OCI-LY1 (cell line): ENCODE results near the gene RPLP2.

ENCODE experiments used
- H2AFZ ChIP-seq: fragments of 200-600 bp; sonication (generic), shearing (Covaris generic); 2 replicates; pipeline ENCODE4 v1.6.0; 2014; ENCODE audit warnings: antibody characterized with exemption, mild to moderate bottlenecking, low read length
- H3F3A ChIP-seq: fragments of 200-600 bp; sonication (generic), shearing (Covaris generic); 2 replicates; pipeline ENCODE4 v1.6.0; 2014; ENCODE audit warnings: mild to moderate bottlenecking, antibody characterized with exemption, low read length, moderate library complexity; ENCODE audit not compliant: insufficient read depth
- H3K27ac ChIP-seq: fragments of 200-600 bp; sonication (generic); 2 replicates; pipeline ENCODE4 v1.5.1; 2014; ENCODE audit warnings: low read length, mixed run types, mild to moderate bottlenecking, low read depth; ENCODE audit not compliant: poor library complexity, severe bottlenecking
- H3K27me3 ChIP-seq: fragments of 200-600 bp; sonication (generic); 2 replicates; pipeline ENCODE4 v1.6.0; 2014; ENCODE audit warnings: antibody characterized with exemption, mild to moderate bottlenecking, low read length, moderate library complexity; ENCODE audit not compliant: insufficient read depth
- H3K36me3 ChIP-seq: fragments of 200-600 bp; sonication (generic); 2 replicates; pipeline ENCODE4 v1.6.1; 2014; ENCODE audit warnings: mild to moderate bottlenecking, antibody characterized with exemption, low read length, moderate library complexity, mixed read lengths; ENCODE audit not compliant: insufficient read depth
- H3K4me1 ChIP-seq: fragments of 200-600 bp; sonication (generic); 2 replicates; pipeline ENCODE4 v1.5.1; 2014; ENCODE audit warnings: mild to moderate bottlenecking, low read length, moderate library complexity; ENCODE audit not compliant: insufficient read depth, severe bottlenecking
- H3K4me2 ChIP-seq: fragments of 200-600 bp; sonication (generic), shearing (Covaris generic); 2 replicates; pipeline ENCODE4 v1.6.1; 2014; ENCODE audit warnings: low read length
- H3K4me3 ChIP-seq: fragments of 200-600 bp; sonication (generic); 2 replicates; pipeline ENCODE4 v1.5.1; 2014; ENCODE audit warnings: low read length, low read depth, mild to moderate bottlenecking, mixed read lengths; ENCODE audit not compliant: poor library complexity, severe bottlenecking
- H3K79me2 ChIP-seq: fragments of 200-600 bp; shearing (Covaris generic); 2 replicates; pipeline ENCODE4 v1.6.1; 2016; ENCODE audit warnings: mixed run types, low read length, mixed read lengths; ENCODE audit not compliant: insufficient read depth
- H3K9ac ChIP-seq: fragments of 200-600 bp; sonication (generic), shearing (Covaris generic); 2 replicates; pipeline ENCODE4 v1.6.1; 2014; ENCODE audit warnings: mild to moderate bottlenecking, low read length, mixed read lengths
- H3K9me2 ChIP-seq: fragments of 200-600 bp; sonication (generic), shearing (Covaris generic); 2 replicates; pipeline ENCODE4 v1.6.1; 2014; ENCODE audit warnings: low read depth, mild to moderate bottlenecking, low read length, mixed read lengths
- H3K9me3 ChIP-seq: fragments of 200-600 bp; shearing (Covaris generic); 2 replicates; pipeline ENCODE4 v1.6.1; 2014; ENCODE audit warnings: low read length, mixed read lengths
- H4K20me1 ChIP-seq: fragments of 200-600 bp; sonication (generic), shearing (Covaris generic); 2 replicates; pipeline ENCODE4 v1.6.0; 2016; ENCODE audit warnings: mild to moderate bottlenecking, low read length; ENCODE audit not compliant: insufficient read depth
- EZH2 ChIP-seq: fragments of 200-600 bp; sonication (generic), shearing (Covaris generic); IDR thresholded peaks from 2 replicates; pipeline ENCODE4 v1.8.0; 2017; ENCODE audit warnings: borderline replicate concordance, mixed run types, mild to moderate bottlenecking, antibody characterized with exemption, low read length, moderate library complexity, mixed read lengths
- TF ChIP-seq, protein P1 (sequence below): fragments of 200-600 bp; sonication (generic), shearing (Covaris generic); IDR thresholded peaks from 2 replicates; pipeline ENCODE4 v1.5.1; 2017; ENCODE audit warnings: mild to moderate bottlenecking, antibody characterized with exemption, low read length, moderate library complexity, mixed read lengths

Gene RPLP2

GRCh38 chr11:823441-824291 lies 13.9 kb downstream of the RPLP2 start:
- H2AFZ ChIP-seq: no peak overlapping the region
- H3F3A ChIP-seq: no peaks in the 10 kb centered on the region
- no peak overlapping the region for H3K4me3 ChIP-seq
- no peak overlapping the region for H3K9ac ChIP-seq
- no peak overlapping the region for H3K27ac ChIP-seq
- peaks cover 7% of the 10 kb centered on the region for H3K27me3 ChIP-seq
- TF ChIP-seq EZH2: no peak
- TF ChIP-seq, protein P1, sequence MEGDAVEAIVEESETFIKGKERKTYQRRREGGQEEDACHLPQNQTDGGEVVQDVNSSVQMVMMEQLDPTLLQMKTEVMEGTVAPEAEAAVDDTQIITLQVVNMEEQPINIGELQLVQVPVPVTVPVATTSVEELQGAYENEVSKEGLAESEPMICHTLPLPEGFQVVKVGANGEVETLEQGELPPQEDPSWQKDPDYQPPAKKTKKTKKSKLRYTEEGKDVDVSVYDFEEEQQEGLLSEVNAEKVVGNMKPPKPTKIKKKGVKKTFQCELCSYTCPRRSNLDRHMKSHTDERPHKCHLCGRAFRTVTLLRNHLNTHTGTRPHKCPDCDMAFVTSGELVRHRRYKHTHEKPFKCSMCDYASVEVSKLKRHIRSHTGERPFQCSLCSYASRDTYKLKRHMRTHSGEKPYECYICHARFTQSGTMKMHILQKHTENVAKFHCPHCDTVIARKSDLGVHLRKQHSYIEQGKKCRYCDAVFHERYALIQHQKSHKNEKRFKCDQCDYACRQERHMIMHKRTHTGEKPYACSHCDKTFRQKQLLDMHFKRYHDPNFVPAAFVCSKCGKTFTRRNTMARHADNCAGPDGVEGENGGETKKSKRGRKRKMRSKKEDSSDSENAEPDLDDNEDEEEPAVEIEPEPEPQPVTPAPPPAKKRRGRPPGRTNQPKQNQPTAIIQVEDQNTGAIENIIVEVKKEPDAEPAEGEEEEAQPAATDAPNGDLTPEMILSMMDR: no peak
- no peaks in the 10 kb centered on the region for H3K9me2 ChIP-seq
- peaks cover 24% of the 10 kb centered on the region for H3K4me1 ChIP-seq
- H3K9me3 ChIP-seq: no peaks in the 10 kb centered on the region
- H4K20me1 ChIP-seq: no peaks in the 10 kb centered on the region
- no peak overlapping the region for H3K4me2 ChIP-seq
- H3K36me3 ChIP-seq: peaks cover 14% of the 10 kb centered on the region
- H3K79me2 ChIP-seq: no peaks in the 10 kb centered on the region

- Histone ChIP-seq H4K20me1 (no peaks in the 10 kb centered on the region), H3F3A (no peaks in the 10 kb centered on the region), H3K9me3 (no peaks in the 10 kb centered on the region), H3K27ac (no peak overlapping the region), H3K79me2 (no peaks in the 10 kb centered on the region), H3K36me3 (peaks cover 14% of the 10 kb centered on the region), H3K4me1 (peaks cover 24% of the 10 kb centered on the region), H2AFZ (no peak overlapping the region), H3K9me2 (no peaks in the 10 kb centered on the region), H3K9ac (no peak overlapping the region), H3K27me3 (peaks cover 14% of the 10 kb centered on the region), H3K4me2 (no peak overlapping the region), H3K4me3 (no peak overlapping the region)
- TF ChIP-seq EZH2: no peak
- TF ChIP-seq, protein P1: no peak
These were observed 14.6 kb downstream of the RPLP2 start for GRCh38 chr11:824292-824880.

DNA sequence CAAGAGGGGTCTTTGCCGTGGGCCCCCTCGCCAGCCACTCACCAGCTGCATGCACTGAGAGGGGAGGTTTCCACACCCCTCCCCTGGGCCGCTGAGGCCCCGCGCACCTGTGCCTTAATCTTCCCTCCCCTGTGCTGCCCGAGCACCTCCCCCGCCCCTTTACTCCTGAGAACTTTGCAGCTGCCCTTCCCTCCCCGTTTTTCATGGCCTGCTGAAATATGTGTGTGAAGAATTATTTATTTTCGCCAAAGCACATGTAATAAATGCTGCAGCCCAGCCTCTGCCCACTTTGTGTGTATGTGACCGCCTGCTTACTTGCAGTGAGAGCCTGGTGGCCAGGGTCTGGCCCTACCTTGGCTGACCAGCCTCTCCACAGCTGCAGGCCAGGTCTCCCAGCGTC lies 15.2 kb downstream of the RPLP2 start:
- no peak overlapping the region for H2AFZ ChIP-seq
- H3K27me3 ChIP-seq: peaks cover 15% of the 10 kb centered on the region
- H3K9me3 ChIP-seq: no peaks in the 10 kb centered on the region
- H4K20me1 ChIP-seq: no peaks in the 10 kb centered on the region
- H3K4me2 ChIP-seq: no peak overlapping the region
- peaks cover 30% of the 10 kb centered on the region for H3K4me1 ChIP-seq
- no peak overlapping the region for H3K4me3 ChIP-seq
- TF ChIP-seq, protein P1: no peak
- no peak for TF ChIP-seq EZH2
- no peaks in the 10 kb centered on the region for H3F3A ChIP-seq
- no peaks in the 10 kb centered on the region for H3K79me2 ChIP-seq
- H3K9ac ChIP-seq: no peak overlapping the region
- peaks cover 14% of the 10 kb centered on the region for H3K36me3 ChIP-seq
- H3K9me2 ChIP-seq: no peaks in the 10 kb centered on the region
- H3K27ac ChIP-seq: no peak overlapping the region
